Right lung (tissue), 5 donors: ENCODE results near the gene FLNB. TPM values are rescaled to one million over a fixed set of nuclear protein-coding genes. Genes with fewer than 3 reads are reported as not detected.
"Not testable (repeated sequence)": the region's sequence is repeated elsewhere in the genome, so short reads cannot be mapped to it uniquely, and the experiment has no call there.

ENCODE experiments used
- DNase-seq, 2 donors: peaks; one replicate each; pipeline ENCODE4 v3.0.0-alpha.2; 2013
- polyA plus RNA-seq, 5 donors: library from polyadenylated mRNA; unstranded; fragments of 120-200 nt; gene quantifications; one replicate each; pipeline versions ENCODE4 v1.2.1 to v1.2.3, GENCODE V29; 2013; ENCODE audit warnings: inconsistent platforms in 1 of 5, low replicate concordance in 1 of 5; ENCODE audit not compliant: insufficient read length in 5 of 5, insufficient read depth in 1 of 5

FLNB gene
- polyA plus RNA-seq, 5 donors, result 80.3 to 103 (median 83.0) TPM

DNA sequence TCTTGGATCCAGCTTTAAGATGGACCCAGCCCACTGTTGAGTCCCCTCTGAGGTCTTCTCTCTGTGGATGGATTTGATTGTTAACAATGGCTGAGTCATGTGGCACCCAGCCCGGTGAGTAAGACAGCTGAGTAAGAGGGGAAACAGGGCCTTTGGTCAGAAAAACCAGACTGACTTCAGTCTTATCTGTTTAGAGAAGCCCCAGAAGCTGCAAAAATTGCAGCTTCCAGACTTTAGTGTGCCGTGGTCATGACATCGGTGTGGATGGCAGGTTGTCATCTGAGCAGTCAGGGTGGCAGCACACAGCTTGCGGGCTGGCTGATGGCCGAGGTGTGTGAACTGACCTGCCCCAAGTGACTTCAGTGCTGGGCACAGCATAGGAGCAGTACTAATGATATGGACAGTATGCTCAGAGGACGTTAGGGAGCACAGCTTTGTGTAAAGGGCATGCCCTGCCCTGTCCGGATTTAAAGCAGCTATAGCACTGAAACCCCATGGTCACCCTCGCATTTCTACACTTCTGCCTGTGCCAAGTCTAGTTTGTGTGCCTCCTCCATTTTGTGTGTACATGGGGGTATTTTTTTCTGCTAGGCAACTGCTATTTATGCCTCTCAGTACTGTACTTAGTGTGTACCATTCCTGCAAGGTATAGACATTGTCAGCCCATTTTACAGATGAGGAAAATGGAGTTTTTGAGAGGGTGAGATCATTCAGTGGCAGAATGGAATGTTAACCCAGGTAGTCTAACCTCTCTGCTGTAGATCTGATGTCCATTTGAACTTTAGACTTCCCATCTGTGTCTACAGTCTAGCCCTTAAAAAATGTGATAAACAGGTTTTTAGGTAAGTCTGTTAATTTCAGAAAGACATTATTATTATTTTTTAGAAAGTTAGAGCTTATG is 44.4 kb downstream of the FLNB start:
- DNase-seq, result no peak

DNA sequence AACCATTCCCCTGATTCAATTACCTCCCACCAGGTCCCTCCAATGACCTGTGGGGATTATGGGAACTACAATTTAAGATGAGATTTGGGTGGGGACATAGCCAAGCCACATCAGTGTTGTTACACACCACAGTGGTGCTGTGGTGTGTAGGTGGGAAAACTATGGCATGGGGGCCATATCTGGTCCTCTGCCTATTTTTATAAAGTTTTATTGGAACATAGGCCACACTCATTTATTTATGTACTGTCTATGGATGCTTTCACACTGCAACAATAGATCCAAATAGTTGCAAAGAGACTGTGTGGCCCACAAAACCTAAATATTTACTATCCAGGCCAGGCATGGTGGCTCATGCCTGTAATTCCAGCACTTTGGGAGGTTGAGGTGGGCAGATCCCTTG is 46.4 kb downstream of the FLNB start:
- DNase-seq, result no peak

GRCh38 chr3:58055314-58055713 is 47.1 kb downstream of the FLNB start:
- DNase-seq, result no peak

GRCh38 chr3:58055891-58056290 is 47.7 kb downstream of the FLNB start:
- DNase-seq, result not testable (repeated sequence)

- no peak for DNase-seq
Observed at GRCh38 chr3:58058361-58059263, 50.4 kb downstream of the FLNB start.

GRCh38 chr3:58059349-58060321 is 51.4 kb downstream of the FLNB start:
- no peak for DNase-seq

- no peak for DNase-seq
Observed at GRCh38 chr3:58062472-58062871, 54.2 kb downstream of the FLNB start.

GRCh38 chr3:58063022-58063815 is 55.0 kb downstream of the FLNB start:
- no peak for DNase-seq

DNA sequence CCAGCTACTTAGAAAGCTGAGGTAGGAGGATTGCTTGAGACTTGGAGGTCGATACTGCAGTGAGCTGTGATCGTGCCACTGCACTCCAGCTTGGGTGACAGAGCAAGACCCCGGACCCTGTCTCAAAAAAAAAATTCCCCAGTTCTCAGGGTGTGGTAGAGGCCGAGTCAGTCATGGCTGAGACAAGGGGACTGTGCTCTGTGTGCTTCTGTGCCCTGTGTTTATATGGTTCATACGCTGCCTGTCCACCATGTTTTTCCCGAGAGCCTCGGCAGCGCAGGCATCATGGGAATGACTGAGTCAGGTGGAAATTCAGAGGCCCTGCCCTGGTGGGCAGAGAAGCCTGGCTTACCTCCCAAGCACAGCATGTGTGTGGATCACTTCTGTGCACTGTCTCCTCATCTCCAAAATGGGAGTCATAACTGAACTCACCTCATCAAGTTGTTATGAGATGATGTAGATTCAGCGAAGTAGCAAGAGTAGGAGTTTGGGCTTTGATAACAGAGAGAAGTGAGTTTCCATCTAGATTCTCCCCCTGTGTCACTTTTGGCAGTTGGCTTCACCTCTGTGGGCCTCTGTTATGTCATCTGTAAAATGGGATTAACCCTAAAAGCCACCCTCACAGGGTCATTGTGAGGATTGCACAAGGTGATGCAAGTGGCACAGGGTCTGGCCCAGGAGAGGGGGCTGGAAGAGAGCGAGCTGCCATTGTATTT is 56.9 kb downstream of the FLNB start:
- DNase-seq, result no peak

DNA sequence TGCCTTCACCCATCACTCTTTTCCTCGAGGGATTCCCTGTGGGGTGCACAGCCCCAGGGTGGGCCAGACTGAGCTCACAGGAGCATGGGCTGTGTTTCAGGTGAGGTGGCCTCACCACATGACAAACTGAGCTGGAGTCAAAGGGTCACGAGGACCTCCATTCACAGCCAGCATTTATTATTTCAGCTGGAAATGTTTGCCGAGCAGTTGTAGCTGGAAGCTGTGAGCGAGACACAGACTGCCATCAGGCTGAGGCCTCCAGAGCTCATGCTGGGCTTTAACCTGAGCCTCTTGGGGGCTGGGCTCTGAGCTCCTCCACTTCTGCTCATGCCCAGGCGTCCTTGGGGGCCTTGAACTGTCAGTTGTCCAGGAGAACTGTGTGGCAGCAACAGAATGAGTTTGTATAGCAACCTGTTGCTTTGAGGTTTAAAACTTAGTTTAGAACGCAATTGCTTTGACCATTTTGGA is 57.5 kb downstream of the FLNB start:
- DNase-seq, result no peak

DNA sequence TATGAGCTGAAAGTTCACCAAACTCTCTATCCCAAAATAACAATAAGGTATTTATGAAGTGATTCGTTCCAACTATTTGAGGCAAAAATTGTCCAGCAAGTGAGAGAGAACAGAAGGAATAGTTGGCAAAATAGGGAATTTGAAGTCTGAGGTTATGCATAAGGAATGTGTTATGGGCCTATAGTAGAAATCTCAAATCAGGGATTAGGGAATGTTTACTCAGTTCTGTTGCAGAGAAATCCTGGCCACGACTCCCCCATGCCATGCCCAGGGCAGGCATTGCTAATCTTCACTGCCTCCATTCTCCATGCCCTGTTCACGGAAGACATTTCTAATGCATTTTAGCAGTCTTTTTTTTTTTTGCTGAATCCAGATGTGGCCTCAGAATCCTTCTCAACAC is 58.6 kb downstream of the FLNB start:
- no peak for DNase-seq

DNA sequence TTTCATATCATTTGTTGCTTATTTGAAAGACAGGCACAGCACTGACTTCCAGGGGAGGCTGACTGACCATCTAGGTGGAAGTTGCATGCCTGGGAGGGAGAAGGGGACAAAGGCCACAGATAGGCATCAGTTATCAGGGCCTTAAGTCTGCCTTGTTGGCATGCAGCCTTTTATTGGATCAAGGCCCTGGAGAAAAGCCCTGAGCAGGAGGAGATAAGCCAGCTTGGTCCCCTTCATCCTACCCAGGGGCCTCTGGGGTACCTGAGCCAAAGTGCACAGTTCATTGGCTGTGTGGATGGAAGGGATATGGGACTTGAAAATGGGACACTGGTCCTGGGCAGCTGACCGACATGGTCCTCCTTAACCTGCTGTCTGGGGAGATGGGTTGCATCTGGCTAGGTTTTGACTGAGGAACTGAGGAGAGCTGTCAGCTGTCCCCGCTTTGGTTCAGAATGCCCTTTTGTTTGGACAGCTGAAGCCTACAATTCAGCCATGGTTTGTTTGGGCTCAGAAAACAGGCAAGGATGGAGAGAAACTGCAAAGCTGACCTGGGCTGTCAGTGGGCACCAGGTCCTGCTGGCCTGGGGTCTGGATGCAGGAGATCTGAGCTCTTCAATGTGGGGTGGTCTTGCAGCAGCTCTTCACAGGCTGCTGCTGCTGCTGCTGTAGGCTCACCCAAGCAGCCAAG is 60.0 kb downstream of the FLNB start:
- DNase-seq, result no peak

DNA sequence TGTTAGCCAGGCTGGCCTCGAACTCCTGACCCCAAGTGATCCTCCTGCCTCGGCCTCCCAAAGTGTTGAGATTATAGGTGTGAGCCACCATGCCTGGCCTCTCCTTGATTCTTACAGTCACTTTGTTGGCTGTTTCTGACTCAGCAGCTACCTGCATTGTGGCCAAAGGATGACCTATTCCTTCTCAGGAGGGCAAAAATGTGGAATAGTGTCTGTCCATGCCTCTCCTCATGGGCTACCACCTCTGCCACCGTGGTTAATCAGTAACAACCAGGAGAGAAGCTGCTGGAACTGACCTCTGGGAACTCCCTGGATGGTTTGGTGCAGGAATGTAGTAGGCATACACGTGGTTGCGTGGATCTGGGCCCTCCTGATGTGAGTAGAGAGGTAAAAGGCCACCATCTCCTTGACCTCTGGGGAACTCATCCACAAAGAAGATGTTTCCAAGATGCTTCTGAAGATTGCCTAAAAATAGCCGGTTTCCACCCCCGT is 63.3 kb downstream of the FLNB start:
- DNase-seq, result no peak

GRCh38 chr3:58072052-58072762 is 64.0 kb downstream of the FLNB start:
- no peak for DNase-seq

- no peak for DNase-seq
Observed at GRCh38 chr3:58072763-58073130, 64.5 kb downstream of the FLNB start.

DNA sequence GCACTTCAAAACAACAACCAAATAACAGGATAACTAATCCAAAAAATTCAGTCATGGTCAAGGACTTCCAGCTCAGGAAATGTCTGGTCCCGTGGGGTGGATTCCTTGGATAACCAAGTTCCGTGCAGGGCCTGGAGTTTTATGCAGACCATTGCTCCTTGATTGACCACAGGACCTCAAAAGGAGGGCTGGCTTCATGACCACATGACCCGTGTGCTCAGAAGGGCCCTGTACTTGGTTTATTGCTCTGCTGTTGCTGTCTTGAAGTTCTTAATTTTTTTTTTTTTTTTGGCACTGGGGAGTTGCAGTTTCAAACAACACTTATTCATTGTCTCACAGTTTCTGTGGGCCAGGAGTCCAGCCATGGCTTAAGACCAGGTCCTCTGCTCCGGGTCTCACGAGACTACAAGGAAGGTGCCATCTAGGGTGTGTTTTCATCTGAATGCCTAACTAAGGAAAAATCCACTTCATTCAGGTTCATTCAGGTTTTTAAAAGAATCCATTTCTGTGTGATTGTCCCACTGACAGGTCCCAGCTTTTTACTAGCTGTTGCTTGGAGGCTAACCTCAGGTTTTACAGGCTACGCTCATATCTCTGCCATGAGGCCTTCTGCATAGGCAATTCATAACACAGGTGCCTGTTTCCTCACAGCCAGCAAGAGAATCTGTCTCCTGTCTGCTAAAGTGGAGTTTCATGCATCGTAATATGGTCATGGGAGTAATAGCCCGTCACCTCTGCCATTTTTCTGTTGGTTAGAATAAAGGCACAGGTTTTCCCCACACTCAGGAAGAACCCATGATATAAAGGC is 65.3 kb downstream of the FLNB start:
- no peak for DNase-seq

DNA sequence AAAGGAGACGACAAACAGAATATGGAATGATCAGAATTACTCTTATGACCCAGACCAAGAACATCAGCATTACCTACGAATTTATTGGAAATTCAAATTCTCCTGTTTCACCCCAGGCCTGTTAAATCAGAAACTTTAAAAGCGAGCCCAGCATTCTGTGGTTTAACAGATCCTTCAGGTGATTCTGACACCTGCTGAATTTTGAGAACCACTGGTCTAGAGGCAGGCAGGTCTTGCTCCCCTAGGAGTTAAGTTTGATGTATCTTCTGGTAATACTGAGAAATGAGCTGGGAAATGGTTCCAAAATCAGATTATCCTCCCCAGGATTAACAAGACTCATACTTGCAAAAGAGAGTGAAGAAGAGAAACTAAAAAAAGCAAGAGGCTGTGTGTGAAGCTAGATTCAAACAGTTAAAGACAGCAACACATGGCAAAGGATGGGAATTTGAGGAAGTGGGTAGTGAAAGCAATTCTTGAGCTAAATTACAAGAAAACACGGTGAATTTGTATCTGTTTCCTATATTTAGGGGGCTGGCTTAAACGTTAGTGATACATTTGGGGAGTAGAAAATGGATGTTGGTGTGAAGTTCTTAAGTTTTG is 66.0 kb downstream of the FLNB start:
- no peak for DNase-seq
